ENCODE measurements around the gene REEP3. TPM values are rescaled to one million over a fixed set of nuclear protein-coding genes. Genes with fewer than 3 reads are reported as not detected.

Gene REEP3
- total RNA-seq, 3 donors from 2014 or later (not counting 1 experiment from before 2014, with no cell fraction given) = 4.6 to 10.2 (median 8.3) TPM

DNA sequence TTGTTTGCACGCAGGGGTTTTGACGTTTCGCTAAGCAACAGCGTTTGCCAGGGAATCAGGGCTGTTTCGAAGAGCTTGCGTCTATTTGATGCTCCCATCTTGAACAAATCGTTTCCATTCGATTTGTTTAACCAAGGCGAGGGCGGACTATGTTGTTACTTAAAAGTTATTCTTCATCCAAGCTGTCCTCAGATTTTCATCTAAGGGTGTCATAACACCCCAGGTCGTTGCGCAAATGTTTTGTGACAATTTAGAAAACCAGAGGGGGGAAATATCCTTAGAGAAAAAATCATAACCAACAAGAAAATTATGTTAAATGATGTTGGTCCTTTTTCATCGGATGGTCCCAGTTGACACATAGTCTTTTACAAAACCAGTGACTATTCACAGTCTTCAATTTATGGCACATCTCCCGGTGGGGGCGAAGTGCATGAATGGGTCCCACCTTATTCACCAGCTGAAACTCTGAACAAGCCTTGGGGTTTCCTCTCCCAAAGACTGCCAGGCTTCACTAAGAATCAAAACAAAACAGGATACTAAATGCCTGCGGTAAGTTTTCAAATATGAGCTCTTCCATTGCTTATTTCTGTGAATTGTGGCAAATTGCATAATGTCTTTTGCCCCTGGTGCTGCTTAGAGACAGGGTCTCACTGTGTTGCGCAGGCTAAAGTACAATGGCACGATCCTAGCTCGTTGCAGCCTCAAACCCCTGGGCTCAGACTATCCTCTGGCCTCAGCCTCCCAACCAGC, 109.9 kb downstream of the REEP3 start:
- Histone ChIP-seq H3K9me3 (ENCODE audit: control insufficient read depth, insufficient read depth, low read length) (no peaks in the 10 kb centered on the region), H3K36me3 (ENCODE audit: control insufficient read depth, insufficient read depth, low read length) (no peaks in the 10 kb centered on the region), H3K27ac (ENCODE audit: low read length) (peak overlapping the region; percentile 5), H3K27me3 (ENCODE audit: control insufficient read depth, insufficient read depth, low read length) (no peaks in the 10 kb centered on the region), H3K4me1 (ENCODE audit: control insufficient read depth, insufficient read depth, low read length) (peaks cover 21% of the 10 kb centered on the region), H3K4me3 (ENCODE audit: low read length) (peak overlapping the region; percentile 77)
- Mint-ChIP-seq H3K9me3 (no peaks in the 10 kb centered on the region), H3K4me3 (peak overlapping the region; percentile 99), H3K4me1 (peaks cover 22 to 27% of the 10 kb centered on the region in 2 donors), H3K27ac (peak overlapping the region in 1 of 2 donors; percentile 33), H3K36me3 (no peaks in the 10 kb centered on the region), H3K27me3 (ENCODE audit: low read depth in 2 of 2) (peaks cover 10 to 16% of the 10 kb centered on the region in 2 donors)
- ATAC-seq (no peak), DNase-seq (peak in 1 of 2 donors; percentile 14)
- WGBS (ENCODE audit: insufficient coverage) = 31% methylated on average over 17 of the region's 19 CpGs
- intact Hi-C loops (cut with micrococcal nuclease) = no loop called here
- TF ChIP-seq, protein P1, sequence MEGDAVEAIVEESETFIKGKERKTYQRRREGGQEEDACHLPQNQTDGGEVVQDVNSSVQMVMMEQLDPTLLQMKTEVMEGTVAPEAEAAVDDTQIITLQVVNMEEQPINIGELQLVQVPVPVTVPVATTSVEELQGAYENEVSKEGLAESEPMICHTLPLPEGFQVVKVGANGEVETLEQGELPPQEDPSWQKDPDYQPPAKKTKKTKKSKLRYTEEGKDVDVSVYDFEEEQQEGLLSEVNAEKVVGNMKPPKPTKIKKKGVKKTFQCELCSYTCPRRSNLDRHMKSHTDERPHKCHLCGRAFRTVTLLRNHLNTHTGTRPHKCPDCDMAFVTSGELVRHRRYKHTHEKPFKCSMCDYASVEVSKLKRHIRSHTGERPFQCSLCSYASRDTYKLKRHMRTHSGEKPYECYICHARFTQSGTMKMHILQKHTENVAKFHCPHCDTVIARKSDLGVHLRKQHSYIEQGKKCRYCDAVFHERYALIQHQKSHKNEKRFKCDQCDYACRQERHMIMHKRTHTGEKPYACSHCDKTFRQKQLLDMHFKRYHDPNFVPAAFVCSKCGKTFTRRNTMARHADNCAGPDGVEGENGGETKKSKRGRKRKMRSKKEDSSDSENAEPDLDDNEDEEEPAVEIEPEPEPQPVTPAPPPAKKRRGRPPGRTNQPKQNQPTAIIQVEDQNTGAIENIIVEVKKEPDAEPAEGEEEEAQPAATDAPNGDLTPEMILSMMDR (IDR thresholded peaks at IDR 0.05) = no peak

DNA sequence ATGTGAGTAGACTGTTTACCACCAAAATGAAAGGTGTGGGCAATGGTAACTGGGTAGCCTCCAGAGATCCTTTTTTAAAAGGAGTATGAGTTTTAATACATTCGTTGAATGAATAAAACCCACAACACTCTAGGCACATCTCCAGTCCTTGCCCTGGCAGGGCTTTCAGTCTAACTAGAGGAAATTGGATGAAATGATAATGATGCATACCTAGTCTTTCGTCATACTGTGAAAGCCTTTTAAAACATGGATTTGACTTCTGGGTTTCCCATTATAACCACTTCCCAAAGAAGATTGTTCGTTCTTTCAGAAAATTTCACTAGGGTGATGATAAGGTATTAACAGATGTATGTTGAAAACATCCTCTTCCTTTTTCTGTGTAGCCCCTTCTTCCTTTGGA, 110.8 kb downstream of the REEP3 start:
- Mint-ChIP-seq H3K27ac (no peak overlapping the region), H3K4me1 (peaks cover 22 to 27% of the 10 kb centered on the region in 2 donors), H3K4me3 (peak overlapping the region; percentile 99), H3K27me3 (ENCODE audit: low read depth in 2 of 2) (peaks cover 10 to 16% of the 10 kb centered on the region in 2 donors), H3K36me3 (no peaks in the 10 kb centered on the region), H3K9me3 (no peaks in the 10 kb centered on the region)
- ATAC-seq (no peak), DNase-seq (no peak)
- no peak overlapping the region for H3K4me3 ChIP-seq (ENCODE audit: low read length)
- H3K4me1 ChIP-seq (ENCODE audit: control insufficient read depth, insufficient read depth, low read length) = peaks cover 21% of the 10 kb centered on the region
- no peaks in the 10 kb centered on the region for H3K9me3 ChIP-seq (ENCODE audit: control insufficient read depth, insufficient read depth, low read length)
- H3K27ac ChIP-seq (ENCODE audit: low read length) = no peak overlapping the region
- intact Hi-C loops (cut with micrococcal nuclease) = no loop called here
- no peaks in the 10 kb centered on the region for H3K36me3 ChIP-seq (ENCODE audit: control insufficient read depth, insufficient read depth, low read length)
- no peaks in the 10 kb centered on the region for H3K27me3 ChIP-seq (ENCODE audit: control insufficient read depth, insufficient read depth, low read length)
- TF ChIP-seq, protein P1 (IDR thresholded peaks at IDR 0.05) = no peak
- 86% methylated on average over 1 of the region's 3 CpGs for WGBS (ENCODE audit: insufficient coverage)

DNA sequence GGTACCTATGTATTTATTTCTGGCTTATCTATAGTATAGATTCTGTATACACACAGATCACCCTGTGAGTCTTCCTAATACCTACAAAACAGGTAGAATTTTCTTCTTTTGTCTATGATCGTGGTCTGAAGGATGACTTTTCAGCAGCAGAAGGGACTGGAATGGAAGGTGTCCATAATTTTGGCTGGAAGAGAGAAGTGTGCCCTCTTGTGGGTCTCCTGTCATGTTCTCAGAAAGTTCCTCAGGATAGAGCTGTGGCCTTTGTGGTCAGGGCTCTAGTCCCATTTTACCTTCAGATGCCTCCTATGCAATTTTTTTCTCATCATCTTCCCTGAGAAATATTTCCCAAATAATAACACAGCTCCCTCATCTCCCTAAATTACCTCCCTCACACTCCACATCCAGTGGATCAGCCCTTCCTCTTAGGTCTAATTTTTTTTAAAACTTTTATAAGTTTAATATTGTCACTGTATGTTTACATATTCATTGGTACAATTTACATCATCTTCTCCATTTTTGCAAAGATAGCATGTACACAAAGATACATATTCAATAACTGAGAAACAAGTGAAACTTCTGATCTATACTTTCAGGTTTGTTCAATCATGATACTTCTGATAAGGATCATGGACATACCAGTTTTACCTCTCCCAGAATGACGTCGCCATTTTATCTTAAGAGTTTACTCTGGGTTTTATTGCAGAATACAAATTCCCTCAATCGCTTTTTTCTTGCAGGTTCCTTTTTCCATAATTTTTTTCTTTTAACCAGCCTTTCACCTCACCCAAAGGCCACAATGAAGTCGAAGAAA, 112.7 kb downstream of the REEP3 start:
- Histone ChIP-seq H3K4me3 (ENCODE audit: low read length) (no peak overlapping the region), H3K9me3 (ENCODE audit: control insufficient read depth, insufficient read depth, low read length) (no peaks in the 10 kb centered on the region), H3K27me3 (ENCODE audit: control insufficient read depth, insufficient read depth, low read length) (no peaks in the 10 kb centered on the region), H3K27ac (ENCODE audit: low read length) (no peak overlapping the region), H3K36me3 (ENCODE audit: control insufficient read depth, insufficient read depth, low read length) (no peaks in the 10 kb centered on the region), H3K4me1 (ENCODE audit: control insufficient read depth, insufficient read depth, low read length) (peaks cover 18% of the 10 kb centered on the region)
- TF ChIP-seq, protein P1 (IDR thresholded peaks at IDR 0.05) = no peak
- Mint-ChIP-seq H3K36me3 (no peaks in the 10 kb centered on the region), H3K27me3 (ENCODE audit: low read depth in 2 of 2) (peaks cover 8% of the 10 kb centered on the region in 2 donors), H3K27ac (no peak overlapping the region), H3K4me1 (peaks cover 17 to 18% of the 10 kb centered on the region in 2 donors), H3K9me3 (no peaks in the 10 kb centered on the region), H3K4me3 (peak overlapping the region; percentile 5)
- intact Hi-C loops (cut with micrococcal nuclease) = no loop called here
- ATAC-seq = no peak
- WGBS (ENCODE audit: insufficient coverage) = 83% methylated on average over 5 of the region's 5 CpGs
- no peak for DNase-seq
